Mesodermal cell (in vitro differentiated cells): ENCODE measurements around the gene PIGO.

Source experiments
- H3K27ac ChIP-seq: 2 replicates; pipeline ENCODE4 v1.7.0; 2013; ENCODE audit warnings: mild to moderate bottlenecking, low read depth, low read length, moderate library complexity; ENCODE audit not compliant: severe bottlenecking
- H3K36me3 ChIP-seq: 2 replicates; pipeline ENCODE4 v1.7.1; 2013; ENCODE audit warnings: mild to moderate bottlenecking, low read length, moderate library complexity; ENCODE audit not compliant: control insufficient read depth, insufficient read depth
- H3K4me1 ChIP-seq: one replicate; pipeline ENCODE4 v1.7.1; 2013; ENCODE audit warnings: mild to moderate bottlenecking, low read length; ENCODE audit not compliant: insufficient read depth, control insufficient read depth, poor library complexity, severe bottlenecking
- H3K4me3 ChIP-seq: 2 replicates; pipeline ENCODE4 v1.7.0; 2013; ENCODE audit warnings: low read length, control low read depth, mild to moderate bottlenecking; ENCODE audit not compliant: insufficient read depth, poor library complexity, severe bottlenecking; ENCODE audit errors: extremely low read depth
- H3K9me3 ChIP-seq: 2 replicates; pipeline ENCODE4 v1.7.1; 2013; ENCODE audit warnings: mild to moderate bottlenecking, low read length, moderate library complexity; ENCODE audit not compliant: control insufficient read depth
- WGBS, 2 experiments: methylation state at CpG; one replicate each; pipeline ENCODE4 v1.1.5; 2013; ENCODE audit warnings: missing lambda C conversion rate in 2 of 2; ENCODE audit not compliant: insufficient coverage in 2 of 2; 5-methylcytosine and 5-hydroxymethylcytosine counted together

The PIGO gene

DNA sequence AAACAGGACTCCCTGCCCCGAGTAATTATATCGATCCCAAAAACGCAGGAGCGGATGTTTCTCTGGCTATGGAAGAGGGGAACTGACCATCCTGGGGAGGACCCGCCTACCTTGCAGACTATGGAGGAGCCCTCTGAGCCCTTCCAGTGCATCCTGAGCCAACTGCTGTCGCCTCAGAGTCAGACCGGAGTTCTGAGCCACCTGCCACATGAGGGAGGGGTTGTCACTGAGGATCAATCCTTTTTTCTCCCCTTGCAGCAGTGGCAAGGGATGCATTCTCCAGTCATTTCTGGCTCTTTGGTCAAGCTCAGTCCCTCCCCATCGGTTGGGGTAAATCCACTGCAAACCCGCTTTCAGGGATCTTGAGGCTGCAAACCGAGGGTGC lies 17.4 kb downstream of the PIGO start:
- Histone ChIP-seq H3K27ac (no peak overlapping the region), H3K9me3 (no peaks in the 10 kb centered on the region), H3K4me3 (peak overlapping the region; percentile 73), H3K4me1 (peaks cover 7% of the 10 kb centered on the region), H3K36me3 (peaks cover 40% of the 10 kb centered on the region)
- 6 to 8% methylated on average over 6 to 7 of the region's 10 CpGs for WGBS, 2 experiments

DNA sequence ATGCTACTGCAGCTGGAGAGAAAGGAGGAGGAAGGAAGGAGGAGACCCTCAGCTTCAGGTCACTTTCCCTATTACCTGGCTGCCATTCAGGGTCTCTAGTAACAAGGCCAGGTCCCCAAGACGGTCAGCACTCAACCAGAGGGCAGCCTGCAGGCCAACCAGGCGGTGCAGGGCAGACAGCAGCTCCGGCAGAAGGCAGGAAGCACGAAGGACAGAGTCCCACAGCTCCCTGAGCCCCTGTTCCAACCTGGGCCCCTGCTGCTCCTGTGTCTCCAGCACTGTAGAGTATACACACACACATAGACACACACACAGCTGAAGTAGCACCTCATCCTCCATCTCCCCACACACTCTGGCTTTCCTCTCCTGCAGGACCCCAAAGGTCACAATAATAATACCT lies 18.3 kb downstream of the PIGO start:
- peaks cover 7% of the 10 kb centered on the region for H3K4me1 ChIP-seq
- WGBS, 2 experiments, result 53 to 71% methylated on average over 3 to 4 of the region's 4 CpGs
- no peaks in the 10 kb centered on the region for H3K9me3 ChIP-seq
- H3K36me3 ChIP-seq, result peaks cover 50% of the 10 kb centered on the region
- peak overlapping the region; percentile 73 for H3K4me3 ChIP-seq
- H3K27ac ChIP-seq, result no peak overlapping the region

DNA sequence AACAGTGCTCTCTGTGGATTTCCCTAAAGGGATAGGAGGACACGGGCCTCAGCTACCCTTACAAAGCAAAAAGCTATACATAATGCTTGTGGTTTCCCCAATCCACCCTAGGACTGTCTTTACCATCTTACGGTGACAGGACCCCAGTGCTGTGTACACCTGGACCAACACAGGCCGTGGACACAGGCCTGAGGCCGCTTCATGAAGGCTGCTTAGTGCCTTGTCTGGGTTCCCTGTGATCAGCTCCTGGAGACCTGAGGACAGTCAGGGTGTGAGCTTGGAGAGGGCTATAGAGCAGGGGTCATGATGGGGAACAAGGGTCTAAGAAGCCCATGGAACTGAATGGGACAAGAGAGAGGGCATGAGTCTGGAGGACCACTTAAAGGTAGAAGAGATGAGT lies 19.5 kb downstream of the PIGO start:
- Histone ChIP-seq H3K27ac (no peak overlapping the region), H3K9me3 (no peaks in the 10 kb centered on the region), H3K4me3 (no peak overlapping the region), H3K36me3 (peaks cover 52% of the 10 kb centered on the region), H3K4me1 (peaks cover 7% of the 10 kb centered on the region)
- 96 to 100% methylated on average over 4 of the region's 4 CpGs for WGBS, 2 experiments

DNA sequence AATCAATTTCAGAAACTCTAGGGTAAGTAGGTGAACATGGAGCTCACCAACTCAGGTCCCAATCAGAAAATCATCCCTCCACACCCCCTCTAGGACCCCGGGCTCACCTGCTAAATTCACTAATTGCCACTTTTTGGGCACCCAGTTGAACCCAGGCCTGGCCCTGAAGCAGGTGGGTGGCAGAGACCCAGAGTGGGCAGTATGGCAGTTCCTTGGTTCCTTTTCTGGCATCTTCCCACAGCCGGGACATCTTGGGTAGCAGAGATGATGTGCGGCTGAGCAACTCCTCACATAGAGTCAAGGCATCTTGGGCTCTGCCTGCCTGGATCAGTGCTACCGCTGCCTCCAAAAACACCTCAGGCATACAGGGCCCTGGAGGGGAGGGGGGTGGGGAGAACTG lies 21.0 kb downstream of the PIGO start:
- no peak overlapping the region for H3K27ac ChIP-seq
- H3K9me3 ChIP-seq, result no peaks in the 10 kb centered on the region
- H3K4me1 ChIP-seq, result peaks cover 7% of the 10 kb centered on the region
- peaks cover 65% of the 10 kb centered on the region for H3K36me3 ChIP-seq
- WGBS, 2 experiments, result 100% methylated on average over 1 to 2 of the region's 4 CpGs
- H3K4me3 ChIP-seq, result no peak overlapping the region

DNA sequence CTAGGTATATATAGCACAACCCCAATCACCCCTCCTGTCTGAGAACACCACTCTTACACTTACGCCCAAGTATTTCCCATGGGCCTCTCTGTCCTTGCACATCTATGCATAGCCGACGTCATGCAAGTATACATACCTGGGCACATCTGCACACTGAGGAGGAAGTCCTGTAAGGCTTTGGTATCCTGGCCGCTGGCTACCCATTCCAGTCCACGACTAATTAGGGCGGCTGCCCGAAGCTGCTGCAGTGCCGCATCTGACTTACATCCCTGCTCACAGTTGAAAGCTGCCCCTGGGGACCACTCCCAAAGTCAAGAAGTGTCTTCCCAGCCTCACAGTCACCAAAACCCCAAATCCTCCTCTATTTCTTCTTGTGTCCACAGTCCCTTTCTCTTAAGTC lies 21.6 kb downstream of the PIGO start:
- 98% methylated on average over 8 of the region's 8 CpGs for WGBS, 2 experiments
- Histone ChIP-seq H3K27ac (no peak overlapping the region), H3K4me3 (no peak overlapping the region), H3K4me1 (peaks cover 7% of the 10 kb centered on the region), H3K36me3 (peaks cover 71% of the 10 kb centered on the region), H3K9me3 (no peaks in the 10 kb centered on the region)

DNA sequence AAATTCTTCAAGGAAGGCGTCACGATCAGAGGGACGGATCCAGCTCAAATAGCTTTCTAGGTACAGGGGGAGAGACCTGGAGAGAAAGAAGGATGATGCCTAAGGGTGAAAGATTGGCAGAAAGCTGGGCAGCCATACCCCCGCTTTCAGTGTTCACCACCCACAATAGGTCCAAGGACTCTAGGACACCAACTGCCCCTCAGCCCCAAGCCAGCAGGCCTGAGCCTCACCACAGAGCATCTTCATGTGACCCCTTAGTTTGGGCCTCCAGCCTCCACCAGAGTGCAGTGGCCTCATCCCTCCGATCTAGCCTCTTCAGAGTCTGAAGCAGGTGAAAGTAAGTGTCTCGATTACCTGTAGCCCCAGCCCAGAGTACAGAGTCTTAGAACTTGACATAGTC lies 22.2 kb downstream of the PIGO start:
- Histone ChIP-seq H3K9me3 (no peaks in the 10 kb centered on the region), H3K27ac (no peak overlapping the region), H3K36me3 (peaks cover 76% of the 10 kb centered on the region), H3K4me1 (peaks cover 7% of the 10 kb centered on the region), H3K4me3 (no peak overlapping the region)
- 98% methylated on average over 5 to 6 of the region's 6 CpGs for WGBS, 2 experiments

DNA sequence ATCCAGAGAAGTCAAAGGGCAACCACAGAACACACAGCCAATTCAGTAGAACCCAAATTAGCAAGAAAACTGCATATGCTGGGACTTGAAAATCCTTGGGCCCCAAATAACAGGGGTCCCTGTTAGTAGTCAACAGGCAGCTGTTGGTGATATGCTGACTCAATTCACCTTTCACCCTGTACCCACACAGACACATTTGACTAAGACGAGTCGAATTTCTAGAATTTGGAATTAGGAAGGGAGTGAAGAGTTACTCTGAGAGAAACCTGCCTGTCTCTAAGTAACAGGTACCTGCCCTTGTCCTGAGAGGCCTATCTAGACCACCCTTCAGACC lies 23.1 kb downstream of the PIGO start:
- Histone ChIP-seq H3K4me1 (peaks cover 9% of the 10 kb centered on the region), H3K27ac (peak overlapping the region; percentile 91), H3K36me3 (peaks cover 85% of the 10 kb centered on the region), H3K4me3 (peak overlapping the region; percentile 20), H3K9me3 (no peaks in the 10 kb centered on the region)
- no CpG with 5 or more reads among the region's 2 CpGs for WGBS, 2 experiments

DNA sequence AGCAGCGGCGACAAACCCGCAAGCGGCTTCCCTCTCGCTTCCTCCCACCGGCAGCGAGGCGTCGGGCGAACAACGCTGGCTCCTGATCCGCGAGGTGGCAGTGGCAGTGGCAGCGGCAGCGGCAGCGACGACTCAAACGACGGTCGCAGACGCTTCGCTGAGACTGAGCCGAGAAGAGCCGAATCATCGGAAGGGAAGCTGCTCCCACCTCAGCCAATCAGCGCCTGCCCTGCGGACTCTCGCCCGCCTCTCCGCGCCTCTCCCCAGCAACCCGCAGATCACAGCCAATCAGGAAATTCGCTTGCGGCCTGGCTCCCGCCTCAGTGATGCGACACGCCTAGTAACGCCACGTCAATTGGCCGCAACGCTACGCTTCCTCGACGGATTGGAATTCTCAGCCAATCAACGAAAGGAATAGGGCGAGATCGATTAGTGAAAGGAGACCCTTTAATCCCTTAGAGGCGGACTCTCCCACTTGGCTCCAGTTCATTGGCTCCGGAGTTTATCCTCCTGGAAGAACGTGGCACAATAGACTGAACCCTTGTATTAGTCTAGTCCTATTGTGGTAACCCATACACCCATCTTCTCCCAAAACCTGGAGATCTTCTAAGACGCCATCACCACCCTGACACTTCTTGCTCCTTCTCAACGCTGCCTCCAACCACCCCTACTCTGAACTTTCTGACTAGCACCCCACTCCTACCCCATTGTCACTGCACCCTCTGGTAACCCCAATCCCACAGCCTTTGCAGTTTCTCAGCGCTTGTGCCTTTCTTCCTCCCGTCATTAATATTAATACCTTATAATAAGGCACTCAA lies 23.7 kb downstream of the PIGO start, which contains the start of gene VCP:
Gene VCP, minus strand, starts transcription at position 165 of the 818 bp plus-strand sequence. CDS start 272 bp downstream, outside the sequence.
- WGBS, 2 experiments, result 6 to 7% methylated on average over 47 to 48 of the region's 54 CpGs
- Histone ChIP-seq H3K4me3 (peak within 1 kb of the TSS; percentile 94), H3K36me3 (peaks cover 86% of the 10 kb centered on the region), H3K27ac (peak within 1 kb of the TSS; percentile 100), H3K4me1 (peaks cover 6% of the 10 kb centered on the region), H3K9me3 (no peaks in the 10 kb centered on the region)

DNA sequence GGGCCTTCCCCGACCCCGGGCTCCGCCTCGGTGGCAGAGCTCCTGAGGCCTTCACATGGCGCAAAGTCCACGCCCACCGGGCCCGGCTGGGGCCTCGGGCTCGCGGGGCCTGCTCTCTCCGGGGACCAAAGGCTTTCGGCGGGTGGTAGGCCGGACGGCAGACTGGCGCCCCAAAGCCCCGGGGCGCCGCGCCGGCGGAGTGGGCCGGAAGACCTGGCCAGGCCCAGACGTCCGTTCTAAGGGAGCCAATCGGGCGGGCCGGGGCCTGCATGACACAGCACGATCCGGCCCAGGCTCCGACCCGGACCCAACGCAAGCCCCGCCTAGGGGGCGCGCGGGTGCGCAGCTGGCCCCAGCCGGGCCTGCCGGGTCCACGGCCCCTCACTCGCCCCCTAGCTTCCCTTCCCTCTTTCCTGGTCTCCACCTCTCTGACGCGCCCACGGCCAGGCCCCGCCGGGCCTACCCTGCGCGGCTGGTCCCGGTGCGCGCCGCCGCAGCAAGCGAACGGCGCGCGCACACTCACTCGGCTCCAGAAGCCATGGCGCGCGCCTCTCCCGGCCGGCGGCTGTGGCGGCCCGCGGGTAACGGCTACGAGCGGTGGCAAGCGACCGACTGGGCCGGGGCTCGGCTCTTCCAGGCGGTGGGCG lies 24.5 kb downstream of the PIGO start:
- Histone ChIP-seq H3K4me3 (peak overlapping the region; percentile 94), H3K4me1 (peaks cover 6% of the 10 kb centered on the region), H3K9me3 (no peaks in the 10 kb centered on the region), H3K36me3 (peaks cover 87% of the 10 kb centered on the region), H3K27ac (peak overlapping the region; percentile 100)
- WGBS, 2 experiments, result 0% methylated on average over 44 to 66 of the region's 79 CpGs

DNA sequence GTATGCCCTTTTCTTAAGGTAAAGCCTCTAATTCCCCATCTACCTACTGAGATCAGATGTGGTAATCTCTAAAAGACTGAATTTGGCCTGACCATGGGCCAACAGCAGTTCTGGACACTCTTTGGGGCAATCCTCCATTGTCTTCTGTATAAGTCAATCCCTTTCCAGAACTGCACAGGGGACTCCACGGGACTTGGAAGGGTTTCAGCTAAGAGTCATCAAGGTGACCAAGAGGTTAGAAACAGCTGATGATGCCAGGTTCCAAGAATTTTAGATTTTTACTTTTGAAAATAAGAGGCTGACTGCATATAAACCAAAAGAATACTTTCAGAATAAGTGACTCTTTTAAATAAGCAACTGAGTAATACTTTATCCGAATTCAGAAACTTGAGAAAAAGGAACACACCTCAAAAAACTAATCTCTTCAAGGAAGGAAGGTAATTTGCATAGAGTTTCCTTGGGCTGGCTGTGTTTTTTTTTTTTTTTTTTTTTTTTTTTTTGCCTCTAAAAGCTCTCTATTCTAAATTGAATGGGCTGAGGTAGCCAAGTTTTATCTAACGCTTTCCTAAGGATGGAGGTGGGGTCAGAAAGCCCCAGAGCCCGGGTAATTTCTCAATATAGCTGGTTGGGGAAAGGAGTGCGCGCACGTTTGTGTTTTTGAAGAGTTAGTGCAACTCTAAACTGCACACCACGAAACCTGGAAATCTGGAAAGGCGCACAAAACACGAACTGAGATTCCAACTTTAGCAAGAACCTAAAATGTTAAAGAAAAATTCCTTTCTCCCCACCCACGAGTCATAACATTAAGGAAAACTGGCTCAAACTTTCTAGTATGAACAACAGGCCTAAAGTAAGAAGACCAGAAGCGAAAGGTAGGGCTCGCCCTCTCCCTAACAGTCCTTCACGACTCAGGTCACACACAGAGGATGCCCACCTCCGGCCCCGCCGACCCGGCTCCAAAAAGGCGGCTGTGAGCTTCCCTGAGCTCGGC lies 25.3 kb downstream of the PIGO start:
- Histone ChIP-seq H3K4me3 (peak overlapping the region; percentile 94), H3K36me3 (peaks cover 87% of the 10 kb centered on the region), H3K4me1 (peaks cover 6% of the 10 kb centered on the region), H3K9me3 (no peaks in the 10 kb centered on the region), H3K27ac (peak overlapping the region; percentile 100)
- WGBS, 2 experiments, result 0 to 1% methylated on average over 6 to 17 of the region's 20 CpGs
